Mammary epithelial cell (primary cell): Measurements from ENCODE around the gene ANKRD1.

Source experiments
- EZH2 ChIP-seq: IDR thresholded peaks from 2 replicates; pipeline ENCODE4 v1.6.1; 2012; ENCODE audit warnings: low read length, inconsistent platforms, borderline replicate concordance
- TF ChIP-seq, protein P1 (sequence below), 2 donors: IDR thresholded peaks in 1 of 2; conservative IDR thresholded peaks in 1 of 2; 2 replicates each; pipeline ENCODE4 v1.5.1; 2011 to 2012; ENCODE audit warnings: inconsistent platforms in 2 of 2, low read length in 2 of 2, mild to moderate bottlenecking in 2 of 2, control low read depth in 1 of 2, low read depth in 1 of 2; ENCODE audit not compliant: insufficient read depth in 1 of 2; ENCODE audit errors: extremely low read depth in 1 of 2

DNA sequence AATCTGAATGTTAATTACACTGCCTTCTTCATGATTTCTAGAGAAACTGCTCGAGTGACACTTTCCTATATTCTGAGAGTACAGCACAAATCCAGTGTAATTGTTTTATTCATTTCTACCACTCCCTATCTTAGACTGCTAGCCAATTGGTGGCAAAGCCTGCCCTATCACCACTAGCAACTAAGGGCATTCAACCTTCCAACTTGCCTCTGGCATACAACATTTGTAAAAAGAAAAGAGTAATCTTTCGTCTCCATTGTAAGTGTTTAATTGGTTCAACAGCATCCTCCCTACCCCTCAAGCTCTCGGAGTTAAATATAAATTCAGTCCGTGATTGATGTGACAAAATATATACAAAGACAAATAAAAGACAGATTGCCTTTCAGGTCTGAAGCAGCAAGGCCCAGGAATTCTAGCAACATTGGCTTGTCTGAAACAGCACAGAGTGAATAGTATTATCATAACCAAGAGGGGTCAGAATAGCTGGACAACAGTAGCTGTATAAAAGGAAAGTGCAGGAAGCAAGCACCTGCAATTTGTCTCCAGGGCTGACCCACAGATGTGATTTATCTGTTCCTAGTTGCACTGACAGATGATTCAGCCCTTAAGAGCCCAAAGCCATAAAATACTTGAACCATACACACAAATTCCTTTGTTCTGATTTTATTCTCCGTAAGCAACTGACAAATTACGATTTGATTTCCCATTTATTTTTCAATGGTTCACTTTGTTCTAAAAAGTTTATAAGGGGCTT is 47.6 kb upstream of the ANKRD1 start:
- TF ChIP-seq, protein P1, sequence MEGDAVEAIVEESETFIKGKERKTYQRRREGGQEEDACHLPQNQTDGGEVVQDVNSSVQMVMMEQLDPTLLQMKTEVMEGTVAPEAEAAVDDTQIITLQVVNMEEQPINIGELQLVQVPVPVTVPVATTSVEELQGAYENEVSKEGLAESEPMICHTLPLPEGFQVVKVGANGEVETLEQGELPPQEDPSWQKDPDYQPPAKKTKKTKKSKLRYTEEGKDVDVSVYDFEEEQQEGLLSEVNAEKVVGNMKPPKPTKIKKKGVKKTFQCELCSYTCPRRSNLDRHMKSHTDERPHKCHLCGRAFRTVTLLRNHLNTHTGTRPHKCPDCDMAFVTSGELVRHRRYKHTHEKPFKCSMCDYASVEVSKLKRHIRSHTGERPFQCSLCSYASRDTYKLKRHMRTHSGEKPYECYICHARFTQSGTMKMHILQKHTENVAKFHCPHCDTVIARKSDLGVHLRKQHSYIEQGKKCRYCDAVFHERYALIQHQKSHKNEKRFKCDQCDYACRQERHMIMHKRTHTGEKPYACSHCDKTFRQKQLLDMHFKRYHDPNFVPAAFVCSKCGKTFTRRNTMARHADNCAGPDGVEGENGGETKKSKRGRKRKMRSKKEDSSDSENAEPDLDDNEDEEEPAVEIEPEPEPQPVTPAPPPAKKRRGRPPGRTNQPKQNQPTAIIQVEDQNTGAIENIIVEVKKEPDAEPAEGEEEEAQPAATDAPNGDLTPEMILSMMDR (conservative IDR thresholded peaks at IDR 0.05 in 1 of 2, IDR thresholded peaks at IDR 0.05 in 1 of 2; ENCODE audit: extremely low read depth in 1 of 2, insufficient read depth in 1 of 2, low read depth in 1 of 2, low read length in 2 of 2): no peak
- no peak for TF ChIP-seq EZH2
